GM12865 (cell line): ENCODE data around the gene FRMD8.
A peak's percentile ranks its signal among the peaks of the same experiment; 100 is the strongest.

ENCODE experiments used
- DNase-seq: peaks from one replicate; pipeline ENCODE4 v3.0.0; 2010; ENCODE audit warnings: low read depth
- H3K4me3 ChIP-seq: 2 replicates; pipeline ENCODE4 v1.5.1; 2011; ENCODE audit warnings: mild to moderate bottlenecking, low read depth, low read length, control low read depth
- TF ChIP-seq, protein P1 (sequence below): IDR thresholded peaks from 2 replicates; pipeline ENCODE4 v1.5.1; 2011; ENCODE audit warnings: low read length, control low read depth, low read depth, inconsistent platforms; ENCODE audit not compliant: insufficient read depth; ENCODE audit errors: missing control alignments

Gene FRMD8

GRCh38 chr11:65362320-65362931 lies 24.0 kb upstream of the FRMD8 start:
- H3K4me3 ChIP-seq = no peak overlapping the region
- TF ChIP-seq, protein P1, sequence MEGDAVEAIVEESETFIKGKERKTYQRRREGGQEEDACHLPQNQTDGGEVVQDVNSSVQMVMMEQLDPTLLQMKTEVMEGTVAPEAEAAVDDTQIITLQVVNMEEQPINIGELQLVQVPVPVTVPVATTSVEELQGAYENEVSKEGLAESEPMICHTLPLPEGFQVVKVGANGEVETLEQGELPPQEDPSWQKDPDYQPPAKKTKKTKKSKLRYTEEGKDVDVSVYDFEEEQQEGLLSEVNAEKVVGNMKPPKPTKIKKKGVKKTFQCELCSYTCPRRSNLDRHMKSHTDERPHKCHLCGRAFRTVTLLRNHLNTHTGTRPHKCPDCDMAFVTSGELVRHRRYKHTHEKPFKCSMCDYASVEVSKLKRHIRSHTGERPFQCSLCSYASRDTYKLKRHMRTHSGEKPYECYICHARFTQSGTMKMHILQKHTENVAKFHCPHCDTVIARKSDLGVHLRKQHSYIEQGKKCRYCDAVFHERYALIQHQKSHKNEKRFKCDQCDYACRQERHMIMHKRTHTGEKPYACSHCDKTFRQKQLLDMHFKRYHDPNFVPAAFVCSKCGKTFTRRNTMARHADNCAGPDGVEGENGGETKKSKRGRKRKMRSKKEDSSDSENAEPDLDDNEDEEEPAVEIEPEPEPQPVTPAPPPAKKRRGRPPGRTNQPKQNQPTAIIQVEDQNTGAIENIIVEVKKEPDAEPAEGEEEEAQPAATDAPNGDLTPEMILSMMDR = no peak
- peak; percentile 81 for DNase-seq

DNA sequence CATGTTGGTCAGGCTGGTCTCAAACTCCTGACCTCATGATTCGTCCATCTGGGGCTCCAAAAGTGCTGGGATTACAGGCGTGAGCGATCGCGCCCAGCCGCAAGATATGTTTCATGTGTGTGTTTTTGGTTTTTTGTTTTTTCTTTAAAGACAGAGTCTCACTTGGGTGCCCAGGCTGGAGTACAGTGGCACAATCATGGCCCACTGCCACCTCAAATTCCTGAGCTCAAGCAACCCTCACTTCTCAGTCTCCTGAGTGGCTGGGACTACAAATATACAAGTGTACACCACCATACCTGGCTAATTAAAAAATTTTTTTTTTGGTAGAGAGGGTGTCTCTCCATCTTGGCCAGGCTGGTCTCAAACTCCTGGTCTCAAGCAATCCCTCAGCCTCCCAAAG lies 23.5 kb upstream of the FRMD8 start:
- no peak overlapping the region for H3K4me3 ChIP-seq
- TF ChIP-seq, protein P1 = no peak
- DNase-seq = no peak

DNA sequence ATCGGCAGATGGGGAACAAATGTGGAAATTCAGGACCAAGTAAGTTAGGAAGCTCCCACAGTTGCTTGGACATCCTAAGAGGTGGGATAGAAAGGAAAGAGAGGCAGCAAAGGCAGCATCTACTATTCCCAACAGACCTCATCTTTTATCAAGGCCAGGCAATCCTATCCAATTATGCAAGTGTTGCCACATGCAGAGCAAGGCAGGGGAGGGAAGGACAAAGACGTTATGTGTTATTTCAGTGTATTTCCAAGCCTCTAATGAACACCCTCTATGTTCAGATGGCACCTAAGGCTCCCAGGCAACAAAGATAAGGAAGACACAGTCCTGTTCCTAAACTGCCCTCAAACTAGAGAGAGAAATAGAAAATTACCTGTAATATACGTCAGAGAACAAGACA lies 22.7 kb upstream of the FRMD8 start:
- TF ChIP-seq, protein P1 = no peak
- H3K4me3 ChIP-seq = no peak overlapping the region
- DNase-seq = no peak

DNA sequence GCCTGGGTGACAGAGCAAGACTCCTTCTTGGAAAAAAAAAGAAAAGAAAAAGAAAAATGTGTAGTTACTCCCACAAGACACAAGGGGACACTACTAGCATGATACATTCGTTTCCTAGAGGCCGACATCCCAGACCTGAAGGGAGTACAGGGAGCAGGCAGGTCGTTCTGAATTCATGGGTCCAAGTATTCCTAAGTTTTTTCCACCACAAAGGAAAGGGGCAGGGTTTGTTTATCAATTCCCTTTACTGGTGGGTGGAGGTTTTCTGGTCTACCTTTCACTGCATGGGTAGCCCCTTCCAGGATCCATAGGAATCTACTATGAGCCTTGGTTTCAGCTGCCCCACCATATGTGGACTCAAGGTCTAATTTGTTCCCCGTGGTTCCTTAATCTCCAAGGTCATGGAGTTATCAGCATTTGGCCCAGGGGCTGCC lies 20.1 kb upstream of the FRMD8 start:
- TF ChIP-seq, protein P1 = peak; percentile 77
- DNase-seq = peak; percentile 77
- no peak overlapping the region for H3K4me3 ChIP-seq

- TF ChIP-seq, protein P1 = no peak
- DNase-seq = no peak
- H3K4me3 ChIP-seq = no peak overlapping the region
Measured at GRCh38 chr11:65370659-65371049, 15.8 kb upstream of the FRMD8 start.

- TF ChIP-seq, protein P1 = no peak
- no peak overlapping the region for H3K4me3 ChIP-seq
- DNase-seq = no peak
Measured at GRCh38 chr11:65373839-65374580, 12.4 kb upstream of the FRMD8 start.
